ENCODE results near the gene PHF10. TPM values are rescaled to one million over a fixed set of nuclear protein-coding genes. Genes with fewer than 3 reads are reported as not detected.

The PHF10 gene
- total RNA-seq, 4 donors from 2014 or later: 41.5 to 93.1 (median 47.8) TPM

- WGBS: 89% methylated on average over 8 of the region's 8 CpGs
- TF ChIP-seq EP300 (IDR thresholded peaks at IDR 0.05): no peak
- no peak for TF ChIP-seq CTCF (IDR thresholded peaks at IDR 0.05)
- no peak for TF ChIP-seq POLR2A (IDR thresholded peaks at IDR 0.05)
- TF ChIP-seq POLR2AphosphoS5 (IDR thresholded peaks at IDR 0.05): no peak
These were observed 60.8 kb downstream of the PHF10 start for GRCh38 chr6:169663468-169663867.

GRCh38 chr6:169661391-169661756 is 62.9 kb downstream of the PHF10 start:
- Histone ChIP-seq H3K4me1 (no peaks in the 10 kb centered on the region), H3K27me3 (no peaks in the 10 kb centered on the region), H3K9me3 (no peaks in the 10 kb centered on the region), H3K27ac (no peak overlapping the region), H3K36me3 (peaks cover 57% of the 10 kb centered on the region), H3K4me3 (no peak overlapping the region)
- WGBS: 98% methylated on average over 7 of the region's 7 CpGs
- no peak for TF ChIP-seq POLR2A (IDR thresholded peaks at IDR 0.05)
- no peak for TF ChIP-seq EP300 (IDR thresholded peaks at IDR 0.05)
- TF ChIP-seq POLR2AphosphoS5 (IDR thresholded peaks at IDR 0.05): no peak
- no peak for TF ChIP-seq CTCF (IDR thresholded peaks at IDR 0.05)
- no peak for DNase-seq (ENCODE audit: low spot score in 2 of 2)

More at GRCh38 chr6:169663468-169663867, 60.8 kb downstream of the PHF10 start:
- Histone ChIP-seq H3K27ac (no peak overlapping the region), H3K27me3 (no peaks in the 10 kb centered on the region), H3K4me1 (no peaks in the 10 kb centered on the region), H3K9me3 (no peaks in the 10 kb centered on the region), H3K36me3 (peaks cover 70% of the 10 kb centered on the region), H3K4me3 (no peak overlapping the region)
- DNase-seq (ENCODE audit: low spot score in 2 of 2): no peak

- no peaks in the 10 kb centered on the region for H3K9me3 ChIP-seq
- no peaks in the 10 kb centered on the region for H3K27me3 ChIP-seq
- 85% methylated on average over 15 of the region's 26 CpGs for WGBS
- no peak overlapping the region for H3K27ac ChIP-seq
- no peak for TF ChIP-seq POLR2A (IDR thresholded peaks at IDR 0.05)
- TF ChIP-seq CTCF (IDR thresholded peaks at IDR 0.05): no peak
- TF ChIP-seq EP300 (IDR thresholded peaks at IDR 0.05): no peak
- TF ChIP-seq POLR2AphosphoS5 (IDR thresholded peaks at IDR 0.05): no peak
- no peak for DNase-seq (ENCODE audit: low spot score in 2 of 2)
- no peak overlapping the region for H3K4me3 ChIP-seq
- peaks cover 53% of the 10 kb centered on the region for H3K36me3 ChIP-seq
- H3K4me1 ChIP-seq: peaks cover under 1% of the 10 kb centered on the region
These were observed 63.4 kb downstream of the PHF10 start for GRCh38 chr6:169660751-169661390.

- TF ChIP-seq CTCF (IDR thresholded peaks at IDR 0.05) (no peak), POLR2AphosphoS5 (IDR thresholded peaks at IDR 0.05) (no peak)
- no peak overlapping the region for H3K27ac ChIP-seq
- peaks cover 8% of the 10 kb centered on the region for H3K4me1 ChIP-seq
- WGBS: 92% methylated on average over 21 of the region's 26 CpGs
- no peak overlapping the region for H3K4me3 ChIP-seq
- peaks cover 48% of the 10 kb centered on the region for H3K36me3 ChIP-seq
- DNase-seq (ENCODE audit: low spot score in 2 of 2): no peak
- H3K9me3 ChIP-seq: no peaks in the 10 kb centered on the region
- no peaks in the 10 kb centered on the region for H3K27me3 ChIP-seq
These were observed 64.3 kb downstream of the PHF10 start for GRCh38 chr6:169659820-169660610.

GRCh38 chr6:169657284-169657610 is 67.1 kb downstream of the PHF10 start:
- Histone ChIP-seq H3K27ac (no peak overlapping the region), H3K36me3 (peaks cover 36% of the 10 kb centered on the region), H3K4me1 (peaks cover 12% of the 10 kb centered on the region), H3K4me3 (no peak overlapping the region), H3K9me3 (no peaks in the 10 kb centered on the region), H3K27me3 (no peaks in the 10 kb centered on the region)
- 96% methylated on average over 13 of the region's 13 CpGs for WGBS
- DNase-seq (ENCODE audit: low spot score in 2 of 2): no peak
- no peak for TF ChIP-seq CTCF (IDR thresholded peaks at IDR 0.05)
- no peak for TF ChIP-seq POLR2AphosphoS5 (IDR thresholded peaks at IDR 0.05)
- no peak for TF ChIP-seq EP300 (IDR thresholded peaks at IDR 0.05)
- no peak for TF ChIP-seq POLR2A (IDR thresholded peaks at IDR 0.05)
